Fibroblast of skin of back (primary cell): ENCODE data around the gene AVPR1B. TPM values are rescaled to one million over a fixed set of nuclear protein-coding genes. Genes with fewer than 3 reads are reported as not detected.

Experiments
- DNase-seq: peaks from one replicate; pipeline ENCODE4 v3.0.0-alpha.2; 2013
- polyA plus RNA-seq, 2 experiments: library from polyadenylated mRNA; unstranded; fragments of 120-200 nt; gene quantifications; one replicate each; pipeline ENCODE4 v1.2.1, GENCODE V29; 2013; ENCODE audit not compliant: insufficient read length in 2 of 2

Gene AVPR1B, protein sequence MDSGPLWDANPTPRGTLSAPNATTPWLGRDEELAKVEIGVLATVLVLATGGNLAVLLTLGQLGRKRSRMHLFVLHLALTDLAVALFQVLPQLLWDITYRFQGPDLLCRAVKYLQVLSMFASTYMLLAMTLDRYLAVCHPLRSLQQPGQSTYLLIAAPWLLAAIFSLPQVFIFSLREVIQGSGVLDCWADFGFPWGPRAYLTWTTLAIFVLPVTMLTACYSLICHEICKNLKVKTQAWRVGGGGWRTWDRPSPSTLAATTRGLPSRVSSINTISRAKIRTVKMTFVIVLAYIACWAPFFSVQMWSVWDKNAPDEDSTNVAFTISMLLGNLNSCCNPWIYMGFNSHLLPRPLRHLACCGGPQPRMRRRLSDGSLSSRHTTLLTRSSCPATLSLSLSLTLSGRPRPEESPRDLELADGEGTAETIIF
- polyA plus RNA-seq (2013, experiment 1 of 2; ENCODE audit: insufficient read length), result not detected
- not detected for polyA plus RNA-seq (2013, experiment 2 of 2; ENCODE audit: insufficient read length)

DNA sequence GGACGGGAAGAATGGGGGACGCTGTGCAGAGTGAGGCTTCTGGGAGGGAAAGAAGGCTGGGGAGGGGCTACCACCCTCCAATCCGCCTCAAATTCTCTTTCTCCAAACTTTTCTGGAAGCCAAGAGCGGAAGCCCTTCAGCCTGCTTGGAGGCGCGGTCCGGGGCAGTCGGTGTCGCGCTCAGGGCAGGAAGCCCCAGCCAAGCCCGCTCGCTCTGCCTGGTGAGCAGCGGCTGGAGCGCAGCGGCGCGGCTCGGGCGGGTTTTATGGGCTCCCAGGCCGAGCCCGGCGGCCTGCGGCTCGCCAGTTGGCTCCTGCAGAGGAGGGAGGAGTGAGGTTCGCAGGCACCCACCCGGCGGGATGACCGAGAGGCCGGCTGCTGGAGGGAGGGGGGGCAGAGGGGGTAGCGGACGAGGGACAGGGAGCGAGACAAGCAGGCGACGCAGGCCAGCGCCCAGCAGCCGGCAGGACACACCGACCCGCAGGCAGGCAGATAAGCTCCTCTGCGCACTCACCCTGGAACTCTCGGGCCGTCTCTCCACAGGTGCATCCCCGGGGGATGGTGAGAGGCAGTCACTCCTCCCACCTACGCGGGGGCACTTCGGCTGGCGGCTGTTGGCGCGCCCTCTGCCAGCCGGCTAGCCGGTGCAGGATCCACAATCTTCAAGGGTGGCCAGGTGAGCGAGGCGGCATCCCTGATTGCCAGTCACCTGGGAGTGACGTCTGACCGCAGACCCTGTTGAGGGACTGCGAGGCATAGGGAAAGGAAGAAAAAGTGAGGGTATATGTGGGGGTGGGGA is at the start of gene AVPR1B:
TSS of gene AVPR1B (minus strand) at position 238 of the 798 bp plus-strand sequence. CDS start 498 bp downstream, outside the sequence.
- peak; percentile 40 for DNase-seq

DNA sequence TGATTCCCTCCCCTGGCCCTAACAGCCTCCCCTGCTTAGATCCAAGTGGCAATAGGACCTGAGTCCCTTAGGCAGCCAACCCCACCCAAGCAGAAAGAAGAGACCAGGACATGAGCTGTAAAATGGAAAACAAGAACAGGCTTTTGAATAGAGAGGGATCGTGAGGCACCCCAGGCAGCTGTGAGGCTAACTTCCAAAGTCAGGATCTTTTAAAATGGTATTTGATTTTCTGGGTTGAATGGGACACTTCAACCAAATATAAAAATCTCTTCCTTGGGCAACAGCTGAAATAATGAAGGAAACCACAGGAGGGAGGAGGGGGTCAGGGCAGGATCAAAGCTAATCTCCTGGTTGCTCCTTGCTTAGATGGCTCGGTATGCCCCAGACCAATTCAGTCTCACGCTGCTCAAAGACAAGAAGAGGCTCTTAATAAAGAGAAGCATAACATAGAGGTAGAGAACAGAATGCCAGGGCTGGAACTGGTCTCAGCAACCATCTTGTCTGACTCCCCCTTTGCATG is 28.6 kb upstream of the AVPR1B start:
- DNase-seq, result no peak

DNA sequence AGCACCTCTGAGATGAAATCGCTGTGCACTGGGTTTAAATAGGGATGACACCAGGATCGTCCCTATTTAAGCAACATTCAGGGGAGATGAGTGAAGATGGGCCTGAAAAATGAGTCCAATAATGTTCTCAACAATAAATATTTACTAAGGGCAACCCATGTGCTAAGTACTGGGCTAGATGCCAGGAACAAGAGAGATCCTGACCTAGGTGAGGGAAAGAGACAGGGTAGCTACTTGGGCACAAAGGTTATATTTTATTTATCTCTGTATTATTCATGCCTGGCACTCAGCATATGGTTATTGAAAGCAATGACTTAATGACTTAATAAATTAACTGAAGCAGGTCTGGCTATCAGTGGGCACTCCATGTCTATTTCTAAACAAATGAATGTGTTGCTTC is 27.4 kb upstream of the AVPR1B start:
- DNase-seq, result no peak

DNA sequence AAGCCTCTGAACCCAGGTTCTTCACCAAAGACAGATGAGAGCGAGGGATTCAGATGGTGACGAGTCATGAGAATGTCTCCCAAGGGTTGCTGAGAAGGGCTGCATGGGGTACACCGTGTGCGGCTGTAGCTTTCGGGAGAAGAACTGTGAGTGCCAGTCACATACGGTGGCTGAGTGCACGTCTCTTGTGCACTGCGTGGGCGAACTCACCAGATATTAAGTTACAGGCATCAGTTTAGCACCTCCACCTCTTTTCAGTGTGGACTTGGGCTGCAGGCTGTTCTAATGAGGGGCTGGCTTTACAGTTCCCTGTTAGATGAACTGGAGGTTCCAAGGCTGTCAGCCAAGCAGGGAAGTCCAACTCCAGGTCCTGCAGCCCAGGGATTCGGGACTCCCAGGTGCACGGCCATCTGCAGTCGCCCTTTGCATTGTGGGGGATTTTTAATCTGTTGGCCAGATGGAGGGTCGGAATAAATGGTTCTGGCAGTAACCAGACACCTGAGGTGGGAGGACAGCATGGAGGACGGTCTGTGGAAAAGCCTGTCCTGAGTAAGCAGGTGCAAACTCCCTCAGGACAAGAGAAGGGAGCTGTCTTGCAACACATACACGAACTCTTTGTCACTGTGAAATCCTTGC is 26.5 kb upstream of the AVPR1B start:
- no peak for DNase-seq

DNA sequence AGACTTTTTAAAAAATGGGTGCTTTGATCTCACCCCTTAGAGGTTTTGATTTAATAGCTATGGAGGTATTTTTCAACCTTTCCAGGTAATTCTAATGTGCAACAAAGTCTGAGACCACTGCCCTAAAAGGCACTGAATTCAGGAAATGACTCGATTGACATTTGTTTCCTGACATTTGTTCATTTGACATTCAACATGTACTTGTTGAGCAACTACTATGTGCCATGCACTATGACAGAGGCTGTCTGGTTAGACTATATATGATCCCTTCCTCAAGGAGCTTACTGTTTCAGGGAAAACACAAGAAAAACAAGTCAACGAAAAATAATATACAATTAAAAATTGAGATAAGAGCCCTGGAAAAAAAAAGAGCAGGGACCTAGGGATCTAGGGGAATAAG is 25.6 kb upstream of the AVPR1B start:
- DNase-seq, result no peak

DNA sequence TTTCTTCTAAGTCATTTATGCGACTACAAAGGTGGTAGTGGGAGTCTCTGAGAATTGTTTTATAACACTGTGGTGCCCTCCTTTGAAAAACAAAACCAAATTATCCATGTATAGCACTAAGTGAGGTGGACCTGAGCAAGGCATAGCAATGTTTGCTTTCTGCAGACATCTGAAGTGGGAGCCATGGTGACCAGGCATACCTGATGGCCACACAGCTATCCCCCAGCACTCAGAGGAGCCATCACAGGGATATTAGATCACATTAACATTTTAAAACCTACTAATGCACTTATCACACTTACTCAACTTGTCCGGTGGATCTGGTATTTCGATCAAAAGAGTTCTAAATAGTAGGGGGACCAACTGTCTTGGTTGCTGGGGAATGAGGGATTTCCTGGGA is 24.8 kb upstream of the AVPR1B start:
- no peak for DNase-seq

DNA sequence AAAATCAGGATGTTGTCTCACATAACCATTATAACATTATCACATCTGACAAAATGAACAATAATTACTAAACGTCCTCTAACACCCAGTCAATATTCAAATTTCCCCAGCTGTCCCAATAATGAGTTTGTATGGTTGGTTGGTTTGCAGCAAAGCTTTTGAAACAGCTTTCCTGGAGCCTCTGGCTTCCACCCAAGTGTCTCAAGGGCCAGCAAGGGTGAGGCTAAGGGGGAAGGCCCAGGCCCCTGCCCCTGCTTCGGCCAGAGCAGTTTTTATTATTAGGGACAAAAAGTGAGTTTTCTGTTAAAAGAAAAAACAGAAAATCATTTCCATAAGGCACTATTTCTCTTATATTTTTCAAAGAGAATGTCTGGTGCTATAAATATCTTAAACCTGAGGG is 19.1 kb upstream of the AVPR1B start:
- DNase-seq, result no peak

DNA sequence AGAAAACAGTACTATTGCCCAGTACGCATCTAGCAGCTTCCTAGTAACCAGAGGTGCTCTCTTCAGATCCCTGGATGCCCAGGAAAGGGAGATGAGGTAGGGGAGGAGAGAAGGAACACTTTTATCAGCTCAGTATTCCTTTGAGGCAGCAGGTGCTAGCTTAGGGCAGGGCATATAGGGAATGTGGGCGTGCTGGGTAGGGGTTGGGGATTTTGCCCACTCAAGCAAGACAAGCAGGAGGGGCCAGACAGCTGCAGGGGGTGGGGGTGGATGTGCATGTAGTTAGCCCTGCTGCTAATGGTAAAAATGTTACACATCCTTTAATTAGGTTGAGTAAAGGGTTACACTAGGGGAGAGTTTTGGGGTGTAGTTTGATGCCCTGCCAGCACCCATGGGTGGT is 18.1 kb upstream of the AVPR1B start:
- no peak for DNase-seq

DNA sequence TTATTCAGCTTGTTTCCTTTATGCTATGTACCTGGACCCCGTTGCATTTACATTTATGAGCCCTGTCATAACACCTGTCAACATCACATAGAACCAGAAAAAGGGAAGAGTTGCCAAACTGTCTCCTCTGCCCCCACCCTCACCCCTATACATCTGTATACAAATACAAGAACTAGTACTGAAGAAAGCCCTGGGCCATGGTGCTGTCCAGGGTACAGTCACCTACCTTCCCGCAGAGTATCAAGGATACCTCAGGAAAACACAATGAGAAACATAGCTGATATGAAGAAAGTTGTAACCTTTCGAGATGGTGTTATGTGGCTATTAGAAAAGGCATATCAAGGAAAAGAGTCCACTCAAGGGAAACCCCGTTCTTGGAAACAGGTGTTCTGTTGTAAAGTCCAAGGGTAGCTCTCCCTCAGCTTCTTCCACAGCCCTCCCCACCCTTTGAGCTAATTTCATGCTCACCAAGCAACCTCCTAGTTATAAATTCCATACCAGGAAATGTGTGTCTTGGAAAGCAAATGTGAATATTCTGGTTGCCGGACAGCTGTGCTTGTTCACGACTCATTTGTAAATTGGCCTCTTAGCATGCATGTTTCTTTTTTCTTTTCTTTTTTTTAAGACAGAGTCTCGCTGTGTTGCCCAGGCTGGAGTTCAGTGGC is 16.7 kb upstream of the AVPR1B start:
- DNase-seq, result no peak

DNA sequence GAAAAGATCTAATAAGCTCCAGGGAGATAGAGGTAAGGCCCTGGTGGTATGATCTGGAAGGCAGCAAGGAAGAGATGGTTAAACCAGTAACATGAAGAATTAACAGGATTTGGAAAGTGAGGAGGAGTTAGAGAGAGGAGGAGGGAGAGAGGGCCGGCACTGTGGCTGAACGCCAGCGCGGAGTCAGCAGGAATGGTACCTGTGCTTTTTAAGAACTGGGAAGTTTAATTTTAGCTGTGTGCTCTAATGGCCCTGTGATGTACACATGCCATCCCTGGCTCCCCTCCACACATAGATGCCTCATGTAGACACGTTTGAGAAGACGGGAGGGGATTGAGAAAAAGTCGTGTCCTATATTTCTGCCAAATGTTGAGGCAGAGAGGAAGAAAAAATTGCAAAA is 13.8 kb upstream of the AVPR1B start:
- DNase-seq, result no peak

DNA sequence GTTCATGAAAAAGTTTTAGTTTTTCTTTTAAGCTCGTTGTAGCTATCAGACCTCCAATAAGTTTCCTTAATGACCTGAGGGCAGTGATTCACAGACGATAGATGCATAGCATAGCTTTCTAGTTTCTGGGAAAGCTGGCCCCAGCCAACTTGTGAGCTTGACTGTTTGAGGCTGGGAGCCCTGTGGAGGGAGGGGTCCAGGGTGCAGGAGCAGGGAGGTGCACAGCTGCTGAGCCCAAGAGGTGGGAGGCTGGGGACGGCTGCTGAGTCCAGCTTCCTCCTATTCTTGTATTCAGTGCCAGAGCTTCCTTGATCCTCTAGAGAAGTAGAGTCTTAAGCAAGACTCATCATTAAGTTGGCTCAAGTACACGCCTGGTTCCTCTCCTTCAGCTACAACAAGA is 11.0 kb upstream of the AVPR1B start:
- no peak for DNase-seq

DNA sequence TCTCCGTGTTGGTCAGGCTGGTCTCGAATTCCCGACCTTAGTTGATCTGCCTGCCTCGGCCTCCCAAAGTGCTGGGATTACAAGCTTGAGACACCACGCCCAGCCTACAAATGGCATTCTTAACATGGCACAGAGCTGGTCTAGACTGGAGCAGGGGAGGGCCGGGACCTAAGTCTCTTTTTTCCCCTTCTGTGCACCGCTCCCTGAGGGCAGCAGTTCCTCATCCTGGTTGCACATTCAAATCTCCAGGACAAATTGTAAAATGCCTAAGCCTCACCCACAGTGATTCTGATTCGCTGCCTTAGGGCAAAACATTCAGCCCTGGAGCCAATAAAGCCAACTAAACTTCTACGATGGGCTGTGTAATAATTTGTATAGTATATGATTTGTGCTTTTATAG is 10.1 kb upstream of the AVPR1B start:
- no peak for DNase-seq

DNA sequence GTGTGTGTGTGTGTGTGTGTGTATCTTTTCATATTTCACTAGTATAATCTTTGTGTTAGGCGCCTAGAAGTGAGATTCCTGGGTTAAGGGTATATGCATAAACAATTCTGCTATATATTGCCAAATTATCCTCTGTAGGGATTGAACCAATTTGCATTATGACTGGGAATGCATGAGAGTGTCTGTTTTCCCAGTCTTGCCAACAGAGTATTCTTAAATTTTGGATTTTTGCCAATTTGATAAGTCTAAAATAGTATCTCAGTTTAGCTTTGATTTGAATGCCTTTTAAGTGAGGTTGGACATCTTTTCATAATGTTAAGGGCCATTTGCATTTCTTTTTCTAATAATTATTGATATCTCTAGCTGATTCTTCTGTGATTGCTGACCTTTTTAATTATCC is 8.2 kb upstream of the AVPR1B start:
- DNase-seq, result no peak

DNA sequence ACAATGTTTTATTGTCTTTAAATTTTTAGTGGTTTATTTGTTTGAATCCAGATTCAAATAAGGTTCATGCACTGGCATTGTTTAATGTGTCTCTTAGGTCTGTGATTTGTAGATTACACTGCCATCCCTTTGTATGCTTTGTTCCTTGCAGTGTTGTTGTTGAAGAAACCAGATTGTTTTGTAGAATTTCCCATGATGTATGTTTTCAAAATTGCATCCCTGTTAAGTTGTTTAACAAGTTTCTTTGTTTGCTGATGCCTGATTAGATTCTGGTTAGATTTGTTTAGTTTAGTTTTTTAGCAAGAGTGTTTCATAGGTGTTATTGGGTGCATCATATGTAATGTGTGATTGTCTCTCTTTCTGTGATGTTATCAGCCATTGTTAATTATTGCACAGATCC is 5.5 kb upstream of the AVPR1B start:
- no peak for DNase-seq

DNA sequence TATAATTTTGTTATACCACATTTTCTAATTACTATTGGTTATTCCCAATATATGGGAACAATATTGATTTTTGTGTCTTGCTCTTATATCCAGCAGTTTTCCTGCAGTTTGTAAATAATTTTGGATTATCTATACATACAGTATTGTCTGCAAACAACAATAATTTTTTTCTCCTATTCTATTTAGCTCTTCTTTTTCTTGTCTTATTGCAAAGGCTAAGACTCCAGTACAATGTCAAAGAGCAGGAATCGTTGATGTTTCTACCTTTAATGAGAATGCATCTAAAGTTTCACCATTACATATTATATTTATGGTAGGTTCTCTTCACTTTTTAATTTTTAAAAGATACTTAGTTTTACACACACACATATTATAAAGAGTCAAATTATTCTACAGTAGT is 4.1 kb upstream of the AVPR1B start:
- no peak for DNase-seq

DNA sequence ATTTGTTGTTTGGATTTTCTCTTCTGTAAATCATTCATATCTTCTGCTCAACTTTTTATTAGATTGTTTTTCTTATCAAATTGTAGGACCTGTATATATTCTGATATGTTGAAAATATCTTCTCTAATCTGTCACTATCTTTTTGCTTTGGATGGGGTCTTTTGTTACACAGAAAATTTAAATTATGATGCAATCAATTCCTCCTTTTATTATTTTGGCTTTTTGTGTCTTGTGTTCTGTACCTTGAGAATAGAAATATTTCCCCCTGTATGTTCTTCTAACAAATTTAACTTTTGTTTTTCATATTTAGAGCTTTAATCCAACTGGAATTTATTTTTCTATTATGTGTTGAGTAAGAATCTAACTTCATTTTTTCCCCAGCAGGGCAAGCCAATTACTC is 3.2 kb upstream of the AVPR1B start:
- no peak for DNase-seq

DNA sequence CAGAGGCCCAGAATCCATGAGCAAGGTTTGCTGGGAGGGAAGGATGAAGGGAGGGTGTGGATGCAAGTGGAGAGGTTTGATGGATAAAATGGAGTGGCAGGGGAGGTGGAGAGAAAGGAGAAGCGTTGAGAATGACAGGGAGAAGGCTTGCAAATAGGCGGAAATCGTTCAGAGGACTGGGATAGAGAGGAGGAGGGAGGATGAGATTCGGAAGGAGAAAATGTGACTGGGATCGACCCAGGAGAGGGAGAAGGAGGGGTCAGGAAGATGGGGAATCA is 376 bp downstream of the AVPR1B start:
- DNase-seq, result no peak

DNA sequence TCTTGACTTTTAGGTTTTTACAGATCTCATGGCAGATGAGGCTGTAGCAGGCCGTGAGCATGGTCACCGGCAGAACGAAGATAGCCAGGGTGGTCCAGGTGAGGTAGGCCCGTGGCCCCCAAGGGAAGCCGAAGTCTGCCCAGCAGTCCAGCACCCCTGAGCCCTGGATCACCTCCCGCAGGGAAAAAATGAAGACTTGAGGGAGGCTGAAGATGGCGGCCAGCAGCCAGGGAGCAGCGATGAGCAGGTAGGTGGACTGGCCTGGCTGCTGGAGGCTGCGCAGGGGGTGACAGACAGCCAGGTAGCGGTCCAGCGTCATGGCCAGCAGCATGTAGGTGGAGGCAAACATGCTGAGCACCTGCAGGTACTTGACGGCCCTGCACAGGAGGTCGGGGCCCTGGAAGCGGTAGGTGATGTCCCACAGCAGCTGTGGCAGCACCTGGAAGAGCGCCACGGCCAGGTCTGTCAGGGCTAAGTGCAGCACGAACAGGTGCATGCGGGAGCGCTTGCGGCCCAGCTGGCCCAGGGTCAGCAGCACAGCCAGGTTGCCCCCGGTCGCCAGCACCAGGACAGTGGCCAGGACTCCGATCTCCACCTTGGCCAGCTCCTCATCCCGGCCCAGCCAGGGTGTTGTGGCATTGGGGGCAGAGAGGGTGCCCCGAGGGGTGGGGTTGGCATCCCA is 856 bp downstream of the AVPR1B start:
- DNase-seq, result no peak

DNA sequence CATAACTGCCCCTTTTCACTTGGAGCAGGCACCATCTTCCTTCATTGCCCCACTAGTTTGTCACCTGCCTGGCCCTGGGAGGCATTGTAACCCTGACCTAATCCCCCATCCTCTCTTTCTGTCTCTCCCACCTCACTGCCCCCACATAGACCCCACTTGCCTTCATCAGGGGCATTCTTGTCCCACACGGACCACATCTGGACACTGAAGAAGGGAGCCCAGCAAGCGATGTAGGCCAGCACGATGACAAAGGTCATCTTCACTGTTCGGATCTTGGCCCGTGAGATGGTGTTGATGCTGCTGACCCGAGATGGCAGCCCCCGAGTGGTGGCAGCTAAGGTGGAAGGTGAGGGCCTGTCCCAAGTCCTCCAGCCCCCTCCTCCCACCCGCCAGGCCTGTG is 1.4 kb downstream of the AVPR1B start:
- no peak for DNase-seq

DNA sequence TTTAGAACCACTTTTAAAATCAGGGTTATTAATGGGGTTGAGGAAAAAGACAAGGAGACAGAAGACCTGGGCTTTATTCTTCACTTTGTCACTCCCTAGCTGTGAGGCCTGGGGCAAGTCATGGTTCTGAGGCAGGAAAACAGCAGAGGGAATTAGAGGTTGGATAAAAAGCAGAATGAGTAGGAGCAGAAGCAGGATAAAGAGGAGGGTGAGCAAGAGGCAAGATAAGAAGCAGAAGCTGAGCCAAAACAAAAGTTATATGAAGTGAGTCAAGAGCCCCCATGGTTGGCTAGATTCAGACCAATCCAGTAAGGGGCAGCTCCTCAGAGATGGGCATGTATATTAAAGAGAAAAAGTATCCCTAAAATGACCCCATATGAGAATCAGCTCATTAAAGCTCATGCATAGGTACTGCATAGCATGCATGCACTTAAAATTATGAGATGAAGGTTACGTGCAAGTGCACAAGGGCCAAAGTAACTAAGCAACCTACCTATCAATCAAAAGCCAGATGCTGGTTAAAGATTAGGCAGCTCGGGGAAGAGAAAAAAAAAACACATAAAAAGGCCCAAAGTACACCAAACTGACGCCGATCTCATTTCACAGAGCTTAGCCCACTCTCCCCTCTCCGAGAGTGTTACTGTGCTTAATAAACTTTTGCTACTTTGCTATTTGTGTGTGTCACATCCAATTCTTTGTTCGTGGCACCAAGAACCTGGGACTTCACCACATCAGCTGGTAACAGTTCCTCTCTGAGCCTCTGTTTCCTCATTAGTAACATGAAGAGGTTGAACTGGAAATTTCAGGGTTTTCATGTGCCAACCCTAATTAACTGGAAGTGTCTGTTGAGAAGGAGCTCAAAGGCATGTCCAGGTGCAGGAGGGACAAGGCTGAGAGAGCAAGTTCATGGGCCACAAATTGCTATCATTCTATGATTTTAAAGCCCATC is 2.2 kb downstream of the AVPR1B start:
- no peak for DNase-seq
